H1 (cell line): ENCODE measurements around the gene KLHL3. TPM values are rescaled to one million over a fixed set of nuclear protein-coding genes. Genes with fewer than 3 reads are reported as not detected.

Experiments used
- BRCA1 ChIP-seq: IDR thresholded peaks from 2 replicates; pipeline ENCODE4 v1.6.1; 2012; ENCODE audit warnings: low read depth, low read length, improper control_type of control experiment
- EGR1 ChIP-seq: IDR thresholded peaks from 2 replicates; pipeline ENCODE4 v1.6.1; 2011; ENCODE audit warnings: low read depth, low read length, borderline replicate concordance
- NANOG ChIP-seq: IDR thresholded peaks from 2 replicates; pipeline ENCODE4 v1.6.1; 2011; ENCODE audit warnings: low read length, low read depth, mild to moderate bottlenecking, inconsistent platforms; ENCODE audit not compliant: insufficient read depth, poor library complexity, severe bottlenecking
- POU5F1 ChIP-seq: IDR thresholded peaks from 2 replicates; pipeline ENCODE4 v1.6.1; 2011; ENCODE audit warnings: low read depth, mild to moderate bottlenecking, low read length, moderate library complexity
- TEAD4 ChIP-seq: IDR thresholded peaks from 2 replicates; pipeline ENCODE4 v1.6.1; 2012; ENCODE audit warnings: low read depth, low read length, inconsistent platforms, mixed read lengths
- polyA plus RNA-seq, 7 experiments: library from polyadenylated mRNA; depleted of rRNA in 3 of 7; stranded (reverse) in 5 of 7; unstranded in 2 of 7; fragments of >200 nt in 5 of 7; fragments of 200-250 nt in 2 of 7; gene quantifications; 1 replicate in 5 of 7; 2 replicates in 1 of 7; 4 replicates in 1 of 7; pipeline versions ENCODE4 v1.2.1 to v1.2.3, GENCODE V29; 2011 to 2013; ENCODE audit warnings: missing spikeins in 2 of 7, mixed read lengths in 2 of 7
- total RNA-seq: library from RNA; stranded (reverse); fragmentation: NEBNext Ultra II Directional; extraction: Animal tissue kit (Norgen Biotek cat#: 25700); gene quantifications from 2 replicates; pipeline ENCODE4 v1.2.1, GENCODE V29; 2021
- TF ChIP-seq, protein P1 (sequence below), 3 experiments: IDR thresholded peaks; 1 replicate in 2 of 3; 2 replicates in 1 of 3; pipeline versions ENCODE4 v1.5.1 to v1.6.1; 2011; ENCODE audit warnings: low read length in 3 of 3, mild to moderate bottlenecking in 3 of 3, inconsistent platforms in 2 of 3, low read depth in 1 of 3, moderate library complexity in 1 of 3; ENCODE audit not compliant: insufficient read depth in 1 of 3; ENCODE audit errors: control extremely low read depth in 1 of 3

Gene KLHL3
- total and polyA plus RNA-seq, 2 of the 8 experiments (the other 6 are each of a cell fraction or from before 2014, with no cell fraction given): 7.4 to 13.7 TPM

DNA sequence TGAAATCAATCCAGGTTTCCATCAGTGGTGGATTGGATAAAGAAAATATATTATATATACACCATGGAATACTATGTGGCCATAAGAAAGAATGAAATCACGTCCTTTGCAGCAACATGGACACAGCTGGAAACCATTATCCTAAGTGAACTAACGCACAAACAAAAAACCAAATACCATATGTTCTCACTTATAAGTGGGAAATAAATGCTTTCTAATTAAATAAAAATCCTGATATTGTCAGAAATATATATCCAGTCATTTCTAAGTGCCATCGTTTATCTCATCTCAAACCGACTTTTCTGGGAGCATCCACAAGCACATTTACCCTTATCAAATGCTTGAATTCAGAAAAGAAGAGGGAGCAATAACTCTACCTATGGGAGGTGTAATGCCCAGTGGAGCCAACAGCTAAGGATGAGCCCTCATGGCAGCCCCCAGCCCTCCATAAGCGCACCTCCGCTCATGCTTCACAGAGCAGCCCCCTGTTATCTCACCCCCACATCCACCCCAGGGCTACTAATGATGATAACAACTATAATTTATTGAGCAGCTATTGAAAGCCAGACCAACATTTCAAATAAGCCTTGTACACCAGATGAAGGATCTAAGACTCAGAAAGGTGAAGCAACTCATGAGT, 135.0 kb downstream of the KLHL3 start (continued):
- TF ChIP-seq, protein P1, sequence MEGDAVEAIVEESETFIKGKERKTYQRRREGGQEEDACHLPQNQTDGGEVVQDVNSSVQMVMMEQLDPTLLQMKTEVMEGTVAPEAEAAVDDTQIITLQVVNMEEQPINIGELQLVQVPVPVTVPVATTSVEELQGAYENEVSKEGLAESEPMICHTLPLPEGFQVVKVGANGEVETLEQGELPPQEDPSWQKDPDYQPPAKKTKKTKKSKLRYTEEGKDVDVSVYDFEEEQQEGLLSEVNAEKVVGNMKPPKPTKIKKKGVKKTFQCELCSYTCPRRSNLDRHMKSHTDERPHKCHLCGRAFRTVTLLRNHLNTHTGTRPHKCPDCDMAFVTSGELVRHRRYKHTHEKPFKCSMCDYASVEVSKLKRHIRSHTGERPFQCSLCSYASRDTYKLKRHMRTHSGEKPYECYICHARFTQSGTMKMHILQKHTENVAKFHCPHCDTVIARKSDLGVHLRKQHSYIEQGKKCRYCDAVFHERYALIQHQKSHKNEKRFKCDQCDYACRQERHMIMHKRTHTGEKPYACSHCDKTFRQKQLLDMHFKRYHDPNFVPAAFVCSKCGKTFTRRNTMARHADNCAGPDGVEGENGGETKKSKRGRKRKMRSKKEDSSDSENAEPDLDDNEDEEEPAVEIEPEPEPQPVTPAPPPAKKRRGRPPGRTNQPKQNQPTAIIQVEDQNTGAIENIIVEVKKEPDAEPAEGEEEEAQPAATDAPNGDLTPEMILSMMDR (IDR thresholded peaks at IDR 0.05; ENCODE audit: control extremely low read depth in 1 of 3, insufficient read depth in 1 of 3, low read depth in 1 of 3, low read length in 3 of 3): no peak
- TF ChIP-seq BRCA1: no peak
- no peak for TF ChIP-seq NANOG
- TF ChIP-seq TEAD4: no peak
- no peak for TF ChIP-seq POU5F1
- TF ChIP-seq EGR1: no peak
